OCI-LY7 (cell line): Measurements from ENCODE around the gene BCAR3. TPM values are rescaled to one million over a fixed set of nuclear protein-coding genes. Genes with fewer than 3 reads are reported as not detected.

ENCODE experiments used
- BruUV-seq: library from RNA; stranded (reverse); fragments of 400-500 nt; replicated peaks from 2 replicates; lab custom pipeline; 2021; lab: Mats Ljungman, UMichigan
- CTCF ChIA-PET: fragments of 300-600 bp; sonication (Branson Sonifier 250); formaldehyde crosslinking; loops from one replicate; lab custom pipeline; 2022; ENCODE audit warnings: antibody characterized with exemption; ENCODE audit not compliant: unreplicated experiment; lab: Charles Lee
- POLR2A ChIA-PET: fragments of 300-600 bp; sonication (Branson Sonifier 250); formaldehyde crosslinking; loops from one replicate; lab custom pipeline; 2022; ENCODE audit warnings: antibody characterized with exemption; lab: Charles Lee
- DNase-seq: peaks from one replicate; pipeline ENCODE4 v3.0.0-alpha.2; 2015; ENCODE audit warnings: low spot score
- H2AFZ ChIP-seq: fragments of 200-600 bp; sonication (generic), shearing (Covaris generic); 2 replicates; pipeline ENCODE4 v1.6.1; 2014; ENCODE audit warnings: mild to moderate bottlenecking, antibody characterized with exemption, low read length, moderate library complexity
- H3K27ac ChIP-seq: fragments of 200-600 bp; sonication (generic); 2 replicates; pipeline ENCODE4 v1.5.1; 2014; ENCODE audit warnings: mixed run types, low read depth, mild to moderate bottlenecking, moderate library complexity, low read length, inconsistent platforms; ENCODE audit not compliant: poor library complexity, severe bottlenecking
- H3K36me3 ChIP-seq: fragments of 200-600 bp; sonication (generic); 2 replicates; pipeline ENCODE4 v1.6.1; 2014; ENCODE audit warnings: mild to moderate bottlenecking, antibody characterized with exemption, low read length, moderate library complexity, mixed read lengths; ENCODE audit not compliant: insufficient read depth
- H3K4me1 ChIP-seq: fragments of 200-600 bp; sonication (generic); 2 replicates; pipeline ENCODE4 v1.5.1; 2014; ENCODE audit warnings: mild to moderate bottlenecking, low read length; ENCODE audit not compliant: insufficient read depth, poor library complexity, severe bottlenecking
- H3K4me2 ChIP-seq: fragments of 200-600 bp; sonication (generic); 2 replicates; pipeline ENCODE4 v1.6.1; 2014; ENCODE audit warnings: mild to moderate bottlenecking, low read length
- H3K4me3 ChIP-seq: fragments of 200-600 bp; sonication (generic); 2 replicates; pipeline ENCODE4 v1.5.1; 2014; ENCODE audit warnings: mild to moderate bottlenecking, low read depth, low read length; ENCODE audit not compliant: poor library complexity, severe bottlenecking
- H3K79me2 ChIP-seq: fragments of 200-600 bp; sonication (generic); 2 replicates; pipeline ENCODE4 v1.6.1; 2016; ENCODE audit warnings: low read depth, mild to moderate bottlenecking, low read length, moderate library complexity, mixed read lengths; ENCODE audit not compliant: insufficient read depth
- H3K9me2 ChIP-seq: fragments of 200-600 bp; sonication (generic); 2 replicates; pipeline ENCODE4 v1.6.1; 2016; ENCODE audit warnings: mild to moderate bottlenecking, low read length, mixed read lengths; ENCODE audit not compliant: insufficient read depth
- H3K9me3 ChIP-seq: fragments of 200-600 bp; sonication (generic); 2 replicates; pipeline ENCODE4 v1.6.1; 2014; ENCODE audit warnings: mild to moderate bottlenecking, mixed run types, low read length, mixed read lengths
- H4K20me1 ChIP-seq: fragments of 200-600 bp; sonication (generic); 2 replicates; pipeline ENCODE4 v1.6.1; 2014; ENCODE audit warnings: mild to moderate bottlenecking, antibody characterized with exemption, low read length, moderate library complexity, mixed read lengths; ENCODE audit not compliant: insufficient read depth
- CTCF ChIP-seq: fragments of 200-600 bp; sonication (generic); conservative IDR thresholded peaks from 2 replicates; pipeline ENCODE4 v1.5.1; 2014; ENCODE audit warnings: mild to moderate bottlenecking, antibody characterized with exemption, low read length, moderate library complexity, mixed read lengths
- EZH2phosphoT487 ChIP-seq: fragments of 200-600 bp; sonication (generic); IDR thresholded peaks from 2 replicates; pipeline ENCODE4 v1.6.1; 2018; ENCODE audit warnings: low read depth, borderline replicate concordance, mild to moderate bottlenecking, mixed run types, antibody characterized with exemption, low read length, moderate library complexity, mixed read lengths
- intact Hi-C: fragments of 100-400 bp; cut with micrococcal nuclease; formaldehyde crosslinking; loops from one replicate; pipeline ENCODE4 v1.10.0; 2022; ENCODE audit not compliant: unreplicated experiment
- total RNA-seq, 2 experiments: library from RNA; depleted of rRNA in 1 of 2; stranded (reverse); fragments of >200 nt in 1 of 2; shearing (Covaris generic) in 1 of 2; gene quantifications; 2 replicates each; pipeline ENCODE4 v1.2.3, GENCODE V29; 2014 to 2022

The BCAR3 gene
- total RNA-seq, 2 experiments from 2014 or later = 16.3 to 24.2 TPM

GRCh38 chr1:93680420-93681100 is 1.1 kb downstream of the BCAR3 start:
- no TSS peak for BruUV-seq
- peak; percentile 88 for DNase-seq
- POLR2A ChIA-PET = interaction anchor here (0.7 to 17.2 kb wide), 4 partner anchors 12 to 69 kb away, joined by 3 to 497 read pairs (median 10); no protein-coding TSS in a partner anchor
- Histone ChIP-seq H3K4me2 (peak overlapping the region; percentile 73), H3K9me3 (no peaks in the 10 kb centered on the region), H3K36me3 (peaks cover 23% of the 10 kb centered on the region; the same call in 1 of the 2 replicates), H3K27ac (peak overlapping the region; percentile 64), H4K20me1 (no peaks in the 10 kb centered on the region), H3K4me3 (peak overlapping the region; percentile 82), H3K4me1 (peaks cover 53% of the 10 kb centered on the region), H3K9me2 (no peaks in the 10 kb centered on the region), H3K79me2 (peaks cover 37% of the 10 kb centered on the region), H2AFZ (peak overlapping the region; percentile 78; the same call in 1 of the 2 replicates)
- TF ChIP-seq CTCF (peak; percentile 78), EZH2phosphoT487 (no peak)
- intact Hi-C loops = loop anchor here (1.0 to 5.0 kb wide), 8 partner anchors 20 to 166 kb away; no protein-coding TSS in a partner anchor
- CTCF ChIA-PET = interaction anchor here (0.6 kb wide), 1 partner anchor 85 kb away, joined by 3 read pairs; no protein-coding TSS in a partner anchor

- H3K79me2 ChIP-seq = peaks cover 42% of the 10 kb centered on the region
- H3K9me3 ChIP-seq = no peaks in the 10 kb centered on the region
- ChIA-PET POLR2A (interaction anchor here (0.8 to 17.2 kb wide), 5 partner anchors 10 to 166 kb away, joined by 3 to 497 read pairs (median 5); no protein-coding TSS in a partner anchor), CTCF (no interaction called here)
- intact Hi-C loops = loop anchor here (1.0 to 5.0 kb wide), 7 partner anchors 19 to 167 kb away; no protein-coding TSS in a partner anchor
- TF ChIP-seq EZH2phosphoT487 (no peak), CTCF (no peak)
- H3K27ac ChIP-seq = no peak overlapping the region
- DNase-seq = no peak
- peaks cover 48% of the 10 kb centered on the region for H3K4me1 ChIP-seq
- no peaks in the 10 kb centered on the region for H3K9me2 ChIP-seq
- peak overlapping the region; percentile 73 for H3K4me2 ChIP-seq
- peak overlapping the region; percentile 82 for H3K4me3 ChIP-seq
- H2AFZ ChIP-seq = no peak overlapping the region
- no peaks in the 10 kb centered on the region for H4K20me1 ChIP-seq
- peaks cover 25% of the 10 kb centered on the region; the same call in 1 of the 2 replicates for H3K36me3 ChIP-seq
- no TSS peak for BruUV-seq
Measured at GRCh38 chr1:93680076-93680419, 1.6 kb downstream of the BCAR3 start.
